GM12891 (cell line): ENCODE data around the gene ATP5ME.

ENCODE experiments used
- POLR2A ChIP-seq: IDR thresholded peaks from 2 replicates; pipeline ENCODE4 v1.6.1; 2011; ENCODE audit warnings: low read depth, low read length, control low read depth
- POLR2AphosphoS5 ChIP-seq: IDR thresholded peaks from 2 replicates; pipeline ENCODE4 v1.6.1; 2011; ENCODE audit warnings: low read depth, low read length, control low read depth
- SPI1 ChIP-seq: IDR thresholded peaks from 2 replicates; pipeline ENCODE4 v1.6.1; 2011; ENCODE audit warnings: low read depth, low read length, control low read depth

GRCh38 chr4:632926-633325, 41.1 kb downstream of the ATP5ME start:
- no peak for TF ChIP-seq POLR2A
- TF ChIP-seq SPI1, result no peak
- TF ChIP-seq POLR2AphosphoS5, result no peak
